Immature natural killer cell (primary cell): ENCODE measurements around the gene CPA5. TPM values are rescaled to one million over a fixed set of nuclear protein-coding genes. Genes with fewer than 3 reads are reported as not detected.
"Not testable (repeated sequence)": the region's sequence is repeated elsewhere in the genome, so short reads cannot be mapped to it uniquely, and the experiment has no call there.

Source experiments
- DNase-seq, 3 donors: peaks; one replicate each; pipeline ENCODE4 v3.0.0; 2022; ENCODE audit warnings: mixed read lengths in 1 of 3
- H3K27ac Mint-ChIP-seq, 6 donors: one replicate each; pipeline ENCODE4 v1.8.0; 2020; ENCODE audit warnings: mixed read lengths in 6 of 6, mild to moderate bottlenecking in 5 of 6, inconsistent platforms in 4 of 6, moderate library complexity in 3 of 6
- H3K27me3 Mint-ChIP-seq, 3 donors: one replicate each; pipeline ENCODE4 v1.8.0; 2020 to 2021; ENCODE audit warnings: low read depth in 3 of 3, mild to moderate bottlenecking in 3 of 3, mixed read lengths in 3 of 3, moderate library complexity in 3 of 3, inconsistent platforms in 1 of 3
- H3K36me3 Mint-ChIP-seq, 3 donors: one replicate each; pipeline ENCODE4 v1.8.0; 2020; ENCODE audit warnings: mixed read lengths in 3 of 3, inconsistent platforms in 2 of 3, mild to moderate bottlenecking in 2 of 3
- H3K4me1 Mint-ChIP-seq, 2 donors: one replicate each; pipeline ENCODE4 v1.8.0; 2020; ENCODE audit warnings: inconsistent platforms in 2 of 2, mild to moderate bottlenecking in 2 of 2, mixed read lengths in 2 of 2, moderate library complexity in 1 of 2
- H3K4me3 Mint-ChIP-seq, 5 donors: one replicate each; pipeline ENCODE4 v1.8.0; 2020; ENCODE audit warnings: mild to moderate bottlenecking in 5 of 5, mixed read lengths in 5 of 5, inconsistent platforms in 3 of 5, moderate library complexity in 3 of 5
- H3K9me3 Mint-ChIP-seq, 6 donors: one replicate each; pipeline ENCODE4 v1.8.0; 2020; ENCODE audit warnings: mild to moderate bottlenecking in 6 of 6, mixed read lengths in 6 of 6, inconsistent platforms in 4 of 6, moderate library complexity in 3 of 6
- polyA plus RNA-seq, 3 donors: library from polyadenylated mRNA; unstranded; fragments of 300-500 nt; fragmentation: Illumina TruSeq; gene quantifications; one replicate each; pipeline ENCODE4 v1.2.3, GENCODE V29; 2021

Gene CPA5
- polyA plus RNA-seq, 3 donors from 2014 or later: not detected

DNA sequence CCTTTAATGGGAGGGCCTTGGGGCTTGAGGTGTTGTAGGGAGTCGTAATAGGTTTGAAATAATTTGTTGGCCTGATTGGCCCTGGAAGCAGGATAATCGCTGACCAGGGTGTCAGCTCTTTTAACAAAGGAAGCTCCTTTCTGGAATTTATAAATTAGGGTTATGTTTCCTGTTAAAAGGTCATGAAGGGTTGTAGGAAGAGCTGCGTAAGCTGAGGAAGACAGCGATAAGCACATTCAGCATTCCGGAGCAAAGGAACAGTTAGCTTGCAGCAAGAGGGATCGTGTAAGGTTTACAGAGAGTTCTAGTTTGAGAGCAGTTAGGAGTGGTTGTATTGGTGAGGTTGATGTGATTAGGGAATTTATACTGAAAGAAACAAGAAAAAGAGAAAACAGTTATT, 30.3 kb upstream of the CPA5 start:
- Mint-ChIP-seq H3K27me3 (peaks cover 3 to 5% (median 4%) of the 10 kb centered on the region in 3 donors), H3K36me3 (no peaks in the 10 kb centered on the region), H3K4me3 (no peak overlapping the region), H3K9me3 (no peaks in the 10 kb centered on the region), H3K27ac (no peak overlapping the region), H3K4me1 (no peaks in the 10 kb centered on the region)
- DNase-seq: no peak

DNA sequence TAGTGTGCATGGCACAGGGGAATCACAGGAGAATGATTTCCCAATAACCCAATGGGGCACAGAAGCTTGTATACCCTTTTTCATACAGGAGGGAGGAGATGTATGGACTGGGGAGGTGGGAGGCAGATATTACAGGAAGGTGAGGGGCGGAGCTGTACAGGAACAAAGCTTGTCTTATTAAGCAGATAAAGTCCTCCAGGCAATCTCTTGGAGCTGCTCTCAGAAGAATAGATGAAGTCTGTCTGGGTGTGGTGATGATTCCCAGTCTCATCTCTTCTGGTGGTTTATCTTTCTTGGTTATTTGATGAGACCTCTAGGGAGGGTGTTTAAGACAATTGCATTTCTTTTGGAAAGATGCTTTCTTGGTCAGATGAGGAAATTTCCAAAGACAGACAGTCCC, 25.1 kb upstream of the CPA5 start:
- peaks cover 0 to 6% (median 4%) of the 10 kb centered on the region in 3 donors for H3K27me3 Mint-ChIP-seq
- no peak for DNase-seq
- no peaks in the 10 kb centered on the region for H3K9me3 Mint-ChIP-seq
- H3K27ac Mint-ChIP-seq: no peak overlapping the region
- no peak overlapping the region for H3K4me3 Mint-ChIP-seq
- H3K36me3 Mint-ChIP-seq: no peaks in the 10 kb centered on the region
- no peaks in the 10 kb centered on the region for H3K4me1 Mint-ChIP-seq

DNA sequence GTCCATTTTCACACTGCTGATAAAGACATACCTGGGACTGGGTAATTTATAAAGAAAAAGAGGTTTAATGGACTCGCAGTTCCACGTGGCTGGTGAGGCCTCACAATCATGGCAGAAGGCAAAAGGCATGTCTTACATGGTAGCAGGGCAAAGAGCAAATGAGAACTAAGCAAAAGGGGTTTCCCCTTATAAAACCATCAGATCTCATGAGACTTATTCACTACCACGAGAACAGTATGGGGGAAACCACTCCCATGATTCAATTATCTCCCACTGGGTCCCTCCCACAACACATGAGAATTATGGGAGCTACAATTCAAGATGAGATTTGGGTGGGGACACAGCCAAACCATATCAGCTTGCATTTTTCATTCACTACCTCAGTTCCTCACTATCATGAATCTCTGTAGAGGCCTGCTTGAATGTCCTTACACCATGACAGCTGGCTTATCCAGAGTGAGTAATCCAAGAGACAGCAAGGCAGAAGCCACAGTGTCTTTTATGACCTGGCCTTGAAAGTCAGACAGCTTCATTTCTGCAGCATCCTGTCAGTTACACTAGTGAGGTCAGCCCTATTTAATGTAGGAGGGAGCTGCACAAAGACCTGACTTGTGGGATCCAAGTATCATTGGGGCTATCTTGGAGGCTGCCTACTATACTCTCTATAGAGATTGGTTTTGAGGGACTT, 22.9 kb upstream of the CPA5 start:
- H3K4me3 Mint-ChIP-seq, H3K4me1 Mint-ChIP-seq, H3K36me3 Mint-ChIP-seq, H3K27me3 Mint-ChIP-seq, DNase-seq, H3K9me3 Mint-ChIP-seq, H3K27ac Mint-ChIP-seq: not testable (repeated sequence)

DNA sequence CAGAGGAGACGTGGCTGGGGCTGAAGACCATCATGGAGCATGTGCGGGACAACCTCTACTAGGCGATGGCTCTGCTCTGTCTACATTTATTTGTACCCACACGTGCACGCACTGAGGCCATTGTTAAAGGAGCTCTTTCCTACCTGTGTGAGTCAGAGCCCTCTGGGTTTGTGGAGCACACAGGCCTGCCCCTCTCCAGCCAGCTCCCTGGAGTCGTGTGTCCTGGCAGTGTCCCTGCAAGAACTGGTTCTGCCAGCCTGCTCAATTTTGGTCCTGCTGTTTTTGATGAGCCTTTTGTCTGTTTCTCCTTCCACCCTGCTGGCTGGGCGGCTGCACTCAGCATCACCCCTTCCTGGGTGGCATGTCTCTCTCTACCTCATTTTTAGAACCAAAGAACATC, 22.0 kb upstream of the CPA5 start:
- DNase-seq: no peak
- Mint-ChIP-seq H3K27ac (no peak overlapping the region), H3K9me3 (no peaks in the 10 kb centered on the region), H3K4me1 (no peaks in the 10 kb centered on the region), H3K27me3 (peaks cover 3 to 4% (median 4%) of the 10 kb centered on the region in 3 donors), H3K36me3 (no peaks in the 10 kb centered on the region), H3K4me3 (no peak overlapping the region)

DNA sequence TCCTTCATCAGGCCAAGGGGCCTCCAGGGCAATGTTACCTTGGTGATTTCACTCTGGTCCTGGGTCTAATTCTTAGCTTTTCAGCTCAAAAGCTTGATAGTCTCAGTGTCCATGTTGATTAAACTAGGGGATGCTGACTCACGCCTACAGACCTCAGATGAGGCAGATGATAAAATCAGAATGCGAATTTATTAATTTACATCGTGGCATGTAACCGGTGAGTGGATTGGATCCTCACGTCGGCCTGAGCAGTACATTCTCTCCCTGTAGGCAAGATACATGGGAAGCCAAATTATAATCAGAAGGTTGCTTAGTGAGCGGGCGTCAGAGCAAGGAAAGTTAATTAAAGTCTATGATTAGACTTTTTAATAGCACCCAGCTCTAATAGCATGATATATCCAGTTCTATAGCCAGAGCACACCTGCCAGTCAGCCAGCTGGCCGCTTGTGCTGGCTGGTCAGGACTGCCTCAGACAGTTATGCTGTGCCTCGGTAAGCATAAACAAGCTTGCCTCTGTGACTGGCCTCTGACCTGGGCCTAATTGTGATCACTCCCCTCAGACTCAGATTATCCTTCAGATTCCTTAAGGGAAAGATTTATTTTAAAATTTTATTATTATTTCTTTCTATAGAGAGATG, 20.2 kb upstream of the CPA5 start:
- Mint-ChIP-seq H3K27ac (no peak overlapping the region), H3K4me1 (no peaks in the 10 kb centered on the region), H3K4me3 (no peak overlapping the region), H3K36me3 (no peaks in the 10 kb centered on the region), H3K9me3 (no peaks in the 10 kb centered on the region), H3K27me3 (peaks cover 2 to 5% (median 2%) of the 10 kb centered on the region in 3 donors)
- no peak for DNase-seq

DNA sequence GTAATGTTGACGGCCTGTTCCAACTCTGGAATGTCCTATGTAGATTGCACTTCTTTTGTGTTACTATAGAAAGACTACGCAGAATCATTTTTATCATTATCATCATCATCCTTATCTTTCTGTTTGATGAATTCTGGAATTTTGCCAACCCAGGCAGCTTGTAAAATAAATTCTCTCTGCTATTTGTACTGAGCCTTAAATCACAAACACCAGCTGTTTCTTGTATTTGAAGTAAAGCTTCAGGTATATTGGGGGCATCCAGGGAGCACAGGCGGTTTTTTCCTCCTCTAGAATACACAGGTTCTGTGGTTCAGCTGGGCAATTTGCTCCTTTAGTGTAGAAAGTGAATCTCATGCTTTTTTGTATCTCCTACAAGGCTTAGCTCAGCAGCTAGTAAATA, 14.9 kb upstream of the CPA5 start:
- no peak for DNase-seq
- Mint-ChIP-seq H3K27me3 (peaks cover 0 to 10% (median 2%) of the 10 kb centered on the region in 3 donors), H3K4me1 (no peaks in the 10 kb centered on the region)

DNA sequence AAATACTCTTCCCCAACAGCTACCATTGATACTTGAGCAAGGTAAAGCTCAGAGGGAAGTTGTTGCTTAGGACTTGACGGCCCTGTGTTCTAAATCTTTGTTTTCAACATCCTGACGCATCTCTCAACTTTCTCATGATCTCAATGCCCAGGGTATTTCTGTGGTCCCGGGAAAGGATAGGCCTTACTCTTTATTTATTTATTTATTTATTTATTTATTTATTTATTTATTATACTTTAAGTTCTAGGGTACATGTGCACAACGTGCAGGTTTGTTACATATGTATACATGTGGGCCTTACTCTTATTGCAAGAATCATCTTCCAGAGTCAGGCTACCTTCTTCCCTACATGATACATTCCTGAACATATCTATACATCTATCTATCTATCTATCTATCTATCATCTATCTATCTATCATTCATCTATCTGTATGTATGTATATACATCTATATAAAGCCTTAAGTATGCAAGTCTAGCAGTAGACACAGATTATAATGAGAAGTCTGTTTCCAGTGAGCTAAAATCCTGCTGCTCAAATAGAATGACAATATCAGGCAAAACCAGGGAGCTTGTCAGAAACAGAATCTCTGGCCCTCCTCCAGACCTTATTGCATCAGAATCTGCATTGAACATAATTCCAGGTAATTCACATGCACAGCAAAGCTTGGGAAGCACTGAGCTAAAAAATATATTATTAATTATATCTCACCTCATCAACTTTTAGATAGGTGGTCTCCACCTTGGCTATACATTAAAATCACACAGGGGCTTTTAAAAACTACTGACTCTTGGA, 12.2 kb upstream of the CPA5 start:
- H3K27ac Mint-ChIP-seq: no peak overlapping the region
- H3K36me3 Mint-ChIP-seq: no peaks in the 10 kb centered on the region
- peaks cover 0 to 8% (median 2%) of the 10 kb centered on the region in 3 donors for H3K27me3 Mint-ChIP-seq
- no peaks in the 10 kb centered on the region for H3K4me1 Mint-ChIP-seq
- no peak overlapping the region for H3K4me3 Mint-ChIP-seq
- no peak for DNase-seq
- no peaks in the 10 kb centered on the region for H3K9me3 Mint-ChIP-seq

More for the DNA sequence above, 14.9 kb upstream of the CPA5 start:
- H3K9me3 Mint-ChIP-seq: no peaks in the 10 kb centered on the region
- H3K36me3 Mint-ChIP-seq: no peaks in the 10 kb centered on the region
- H3K27ac Mint-ChIP-seq: no peak overlapping the region
- H3K4me3 Mint-ChIP-seq: no peak overlapping the region

DNA sequence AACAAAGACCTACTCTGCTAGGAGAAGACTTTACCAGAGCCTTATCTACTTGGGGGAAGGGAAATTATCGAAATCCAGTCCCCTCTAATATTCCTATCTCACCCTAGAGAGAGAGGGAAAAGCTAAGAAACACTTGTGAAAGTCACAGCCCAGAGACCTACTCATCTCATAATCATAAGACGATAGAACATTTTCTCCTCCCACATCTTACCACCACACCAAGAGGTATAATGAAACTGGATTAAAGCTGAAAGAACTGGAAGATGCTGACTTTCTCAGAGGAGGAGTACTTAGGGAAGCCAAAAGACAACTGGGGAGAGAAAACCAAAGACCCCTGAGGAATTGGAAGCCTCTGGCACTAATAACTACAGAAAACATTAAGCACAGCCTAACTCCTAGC, 10.8 kb upstream of the CPA5 start:
- H3K27ac Mint-ChIP-seq: no peak overlapping the region
- H3K4me1 Mint-ChIP-seq: no peaks in the 10 kb centered on the region
- H3K9me3 Mint-ChIP-seq: no peaks in the 10 kb centered on the region
- no peaks in the 10 kb centered on the region for H3K36me3 Mint-ChIP-seq
- no peak for DNase-seq
- H3K27me3 Mint-ChIP-seq: peaks cover 0 to 5% (median 3%) of the 10 kb centered on the region in 3 donors
- H3K4me3 Mint-ChIP-seq: no peak overlapping the region

DNA sequence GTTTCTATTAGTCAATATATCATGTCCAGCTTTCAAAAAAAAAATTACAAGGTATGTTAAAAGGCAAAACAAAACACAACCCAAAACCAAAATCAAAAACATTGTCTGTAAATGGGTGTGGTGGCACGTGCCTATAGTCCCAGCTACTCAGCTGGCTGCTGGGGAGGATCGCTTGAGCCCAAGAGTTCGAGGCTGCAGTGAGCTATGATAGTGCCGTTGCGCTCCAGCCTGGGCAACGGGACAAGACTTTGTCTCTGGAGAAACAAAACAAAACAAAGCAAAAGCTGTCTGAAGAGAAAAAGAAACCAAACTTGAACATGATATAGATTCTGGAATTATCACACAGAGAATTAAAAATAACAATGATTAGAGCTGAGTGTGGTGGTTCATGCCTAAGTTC, 10.3 kb upstream of the CPA5 start:
- peaks cover 0 to 5% (median 3%) of the 10 kb centered on the region in 3 donors for H3K27me3 Mint-ChIP-seq
- DNase-seq: no peak
- no peaks in the 10 kb centered on the region for H3K36me3 Mint-ChIP-seq
- H3K4me1 Mint-ChIP-seq: no peaks in the 10 kb centered on the region
- H3K27ac Mint-ChIP-seq: no peak overlapping the region
- H3K9me3 Mint-ChIP-seq: no peaks in the 10 kb centered on the region
- H3K4me3 Mint-ChIP-seq: no peak overlapping the region

DNA sequence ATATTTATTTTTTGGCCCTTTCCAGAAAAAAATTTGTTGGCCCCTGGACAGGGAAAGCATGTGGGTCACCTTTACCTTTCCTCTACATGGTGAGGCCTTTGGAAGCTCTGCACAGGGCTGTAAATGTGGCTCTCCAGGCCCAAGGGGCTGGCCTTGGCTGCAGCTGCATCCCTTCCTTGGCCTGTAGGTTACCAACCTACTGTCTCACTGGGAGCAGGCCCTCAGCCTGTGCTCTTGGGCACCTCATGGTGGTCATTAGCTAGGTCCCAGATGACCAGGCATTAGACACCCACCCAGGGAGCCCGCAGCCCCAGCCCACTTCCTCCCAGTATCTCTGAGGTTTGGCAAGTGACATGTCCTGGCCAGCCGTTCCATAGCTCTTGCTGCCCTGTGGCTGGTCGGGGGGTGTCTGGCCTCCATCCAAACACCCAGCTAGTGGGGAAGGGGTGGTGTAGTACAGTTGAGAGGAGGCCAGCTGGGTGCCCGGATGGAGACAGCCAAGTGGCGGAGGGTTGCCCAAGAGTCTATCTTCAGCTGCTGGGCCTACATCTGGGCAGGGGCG, 7.1 kb upstream of the CPA5 start:
- Mint-ChIP-seq H3K27me3 (peaks cover under 1 to 7% (median 1%) of the 10 kb centered on the region in 3 donors), H3K9me3 (no peaks in the 10 kb centered on the region), H3K36me3 (no peaks in the 10 kb centered on the region), H3K4me1 (no peaks in the 10 kb centered on the region), H3K4me3 (no peak overlapping the region), H3K27ac (no peak overlapping the region)
- DNase-seq: no peak

DNA sequence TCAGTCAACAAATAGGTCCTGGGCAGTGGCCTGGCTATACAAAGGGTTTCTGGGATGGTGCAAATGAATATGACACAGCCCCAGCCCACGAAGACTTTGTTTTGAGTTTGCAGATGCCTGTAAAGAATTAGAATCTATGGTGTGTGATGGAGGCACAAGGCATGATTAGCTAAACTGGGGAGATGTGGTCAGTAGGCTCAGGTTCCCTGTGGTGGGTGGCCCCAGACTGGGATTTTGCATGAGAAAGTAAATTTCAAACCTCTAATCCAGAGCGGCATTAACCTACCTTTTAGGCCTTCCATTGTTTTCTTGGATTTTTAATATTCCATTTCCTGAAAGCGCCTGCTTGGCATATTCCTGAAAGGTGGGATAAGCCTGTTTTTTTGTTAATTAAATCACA, 6.4 kb upstream of the CPA5 start:
- no peak for DNase-seq
- peaks cover 1 to 6% (median 1%) of the 10 kb centered on the region in 3 donors for H3K27me3 Mint-ChIP-seq
- H3K27ac Mint-ChIP-seq: no peak overlapping the region
- no peaks in the 10 kb centered on the region for H3K4me1 Mint-ChIP-seq
- H3K4me3 Mint-ChIP-seq: no peak overlapping the region
- no peaks in the 10 kb centered on the region for H3K36me3 Mint-ChIP-seq
- H3K9me3 Mint-ChIP-seq: no peaks in the 10 kb centered on the region

DNA sequence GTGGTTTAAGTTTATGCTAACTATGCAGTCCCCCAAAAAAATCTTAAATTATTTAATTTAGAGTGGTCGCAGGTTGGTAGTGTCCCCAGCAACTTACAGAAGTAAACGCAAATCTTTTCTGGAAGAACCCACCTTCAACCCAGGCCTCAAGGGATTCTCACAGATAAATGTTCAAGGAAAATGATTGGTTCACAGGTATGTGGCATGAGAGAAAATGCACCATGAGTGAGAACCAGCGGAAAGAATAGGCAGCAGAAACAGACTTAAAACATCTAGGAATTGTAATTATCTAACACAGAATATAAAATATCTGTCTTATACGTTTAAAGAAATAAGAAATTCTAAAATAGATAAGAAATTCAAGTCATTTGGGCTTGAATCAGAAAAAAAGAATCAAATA, 2.7 kb upstream of the CPA5 start:
- Mint-ChIP-seq H3K9me3 (no peaks in the 10 kb centered on the region), H3K4me1 (no peaks in the 10 kb centered on the region), H3K4me3 (no peak overlapping the region), H3K27me3 (peaks cover 1 to 4% (median 1%) of the 10 kb centered on the region in 3 donors), H3K36me3 (no peaks in the 10 kb centered on the region), H3K27ac (no peak overlapping the region)
- no peak for DNase-seq

DNA sequence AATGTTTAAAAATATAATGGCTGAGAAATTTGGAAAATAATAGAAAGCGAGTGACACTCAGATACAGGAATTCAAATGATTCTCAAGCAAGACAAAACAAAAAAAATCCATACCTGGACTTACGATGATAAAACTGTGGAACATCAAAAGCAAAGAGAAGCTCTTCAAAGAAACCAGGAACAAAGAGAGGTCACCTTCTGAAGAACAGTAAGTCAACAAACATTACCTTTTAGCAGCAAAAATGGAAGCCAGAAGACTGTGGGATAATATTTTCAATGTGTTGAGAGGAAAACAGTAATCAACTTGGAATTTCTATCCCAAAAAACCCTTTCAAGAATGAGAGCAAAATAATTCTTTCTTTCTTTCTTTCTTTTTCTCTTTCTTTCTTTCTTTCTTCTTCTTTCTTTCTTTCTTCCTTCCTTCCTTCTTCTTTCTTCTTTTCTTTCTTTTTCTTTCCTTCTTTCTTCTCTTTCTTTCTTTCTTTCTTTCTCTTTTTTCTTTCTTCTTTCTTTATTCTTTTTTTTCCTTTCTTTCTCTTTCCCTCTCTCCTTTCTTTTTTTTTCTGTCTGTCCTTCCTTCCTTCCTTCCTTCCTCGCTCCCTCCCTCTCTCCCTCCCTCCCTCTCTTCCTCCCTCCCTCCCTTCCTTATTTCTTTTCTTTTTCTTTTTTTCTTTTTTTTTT, 1.8 kb upstream of the CPA5 start:
- H3K9me3 Mint-ChIP-seq: no peaks in the 10 kb centered on the region
- peaks cover 1 to 4% (median 1%) of the 10 kb centered on the region in 3 donors for H3K27me3 Mint-ChIP-seq
- H3K4me3 Mint-ChIP-seq: no peak overlapping the region
- no peak overlapping the region for H3K27ac Mint-ChIP-seq
- no peaks in the 10 kb centered on the region for H3K4me1 Mint-ChIP-seq
- H3K36me3 Mint-ChIP-seq: no peaks in the 10 kb centered on the region
- DNase-seq: no peak

DNA sequence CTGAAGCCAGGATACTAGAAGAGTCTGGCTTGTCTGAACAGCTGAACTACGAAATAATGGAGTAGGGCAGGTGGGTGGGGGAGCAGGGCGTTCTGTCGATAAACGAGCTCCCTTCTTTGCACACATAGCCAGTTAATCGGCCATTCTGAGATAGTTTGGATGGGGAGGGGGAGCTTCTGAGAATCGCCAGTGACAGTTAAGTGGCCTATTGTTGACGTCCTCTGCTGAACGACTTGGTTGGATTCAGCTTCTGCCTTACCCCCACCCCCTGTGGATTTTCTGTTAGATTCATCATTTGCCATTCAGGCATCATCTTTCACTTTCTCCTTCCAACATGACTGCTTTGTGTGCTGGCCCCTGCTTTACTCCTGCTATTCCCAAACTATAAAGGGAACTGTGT, 520 bp downstream of the CPA5 start:
- Mint-ChIP-seq H3K27ac (no peak overlapping the region), H3K4me1 (no peaks in the 10 kb centered on the region)

More for the DNA sequence above, 520 bp downstream of the CPA5 start:
- Mint-ChIP-seq H3K27me3 (peaks cover 0 to 4% (median 1%) of the 10 kb centered on the region in 3 donors), H3K9me3 (no peaks in the 10 kb centered on the region), H3K36me3 (no peaks in the 10 kb centered on the region), H3K4me3 (no peak overlapping the region)
- DNase-seq: no peak
